Measurements from ENCODE around the gene SUV39H2. TPM values are rescaled to one million over a fixed set of nuclear protein-coding genes. Genes with fewer than 3 reads are reported as not detected.

Gene SUV39H2
- total and polyA plus RNA-seq, 10 of the 15 experiments (the other 5 are each of a cell fraction or from before 2014, with no cell fraction given): 24.3 to 41.1 (median 30.0) TPM

DNA sequence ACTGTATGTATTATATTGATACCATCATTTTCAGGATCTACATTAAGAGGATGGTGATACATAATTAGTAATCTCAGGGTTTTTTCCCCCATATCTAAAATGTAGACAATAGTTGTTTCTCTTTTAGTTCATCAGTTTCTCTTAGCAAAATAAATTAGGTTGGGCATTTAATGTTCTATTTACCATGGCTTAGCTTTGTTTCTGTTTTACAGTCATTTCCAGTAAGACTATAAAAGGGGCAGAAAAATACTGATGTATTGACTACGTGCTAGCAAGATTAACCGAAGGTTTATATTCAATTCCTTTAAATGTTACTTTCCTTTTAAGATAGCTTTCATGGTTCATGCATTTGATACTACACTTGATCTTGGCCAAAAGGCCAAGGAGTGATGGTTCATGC is 26.2 kb downstream of the SUV39H2 start (continued):
- TF ChIP-seq ZNF592 (IDR thresholded peaks at IDR 0.05): no peak
- TF ChIP-seq SIX5 (IDR thresholded peaks at IDR 0.05; ENCODE audit: low read depth, low read length, severe bottlenecking): no peak
- no peak for TF ChIP-seq CHD4 (IDR thresholded peaks at IDR 0.05)
- TF ChIP-seq, protein P1, sequence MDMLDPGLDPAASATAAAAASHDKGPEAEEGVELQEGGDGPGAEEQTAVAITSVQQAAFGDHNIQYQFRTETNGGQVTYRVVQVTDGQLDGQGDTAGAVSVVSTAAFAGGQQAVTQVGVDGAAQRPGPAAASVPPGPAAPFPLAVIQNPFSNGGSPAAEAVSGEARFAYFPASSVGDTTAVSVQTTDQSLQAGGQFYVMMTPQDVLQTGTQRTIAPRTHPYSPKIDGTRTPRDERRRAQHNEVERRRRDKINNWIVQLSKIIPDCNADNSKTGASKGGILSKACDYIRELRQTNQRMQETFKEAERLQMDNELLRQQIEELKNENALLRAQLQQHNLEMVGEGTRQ (IDR thresholded peaks at IDR 0.05; ENCODE audit: borderline replicate concordance, low read depth, low read length): no peak
- TF ChIP-seq POLR2AphosphoS2 (IDR thresholded peaks at IDR 0.05; ENCODE audit: low read depth, low read length): no peak
- TF ChIP-seq JUND (IDR thresholded peaks at IDR 0.05; ENCODE audit: low read depth, low read length): no peak

- ATAC-seq: no peak
- BruUV-seq (replicated peaks): no TSS peak
These were observed 27.2 kb downstream of the SUV39H2 start for GRCh38 chr10:14905890-14906289.

More at GRCh38 chr10:14905890-14906289, 27.2 kb downstream of the SUV39H2 start:
- Histone ChIP-seq H3K27me3 (replicated peaks in 1 of 2; ENCODE audit: control insufficient read depth in 2 of 2, insufficient read depth in 2 of 2, low read length in 1 of 2) (no peaks in the 10 kb centered on the region), H3K27ac (ENCODE audit: control insufficient read depth, insufficient read depth) (no peak overlapping the region), H3K9ac (ENCODE audit: control insufficient read depth, insufficient read depth, low read length) (no peak overlapping the region), H3K4me1 (ENCODE audit: control insufficient read depth, insufficient read depth, low read length) (no peaks in the 10 kb centered on the region), H3K4me3 (no peak overlapping the region), H2AFZ (ENCODE audit: control insufficient read depth, low read depth, low read length) (no peak overlapping the region), H3K79me2 (ENCODE audit: control insufficient read depth, insufficient read depth, low read length) (no peaks in the 10 kb centered on the region), H3K36me3 (ENCODE audit: control insufficient read depth in 2 of 2, insufficient read depth in 2 of 2, low read length in 1 of 2) (peaks cover 13 to 36% of the 10 kb centered on the region in 2 experiments), H3K9me3 (replicated peaks; ENCODE audit: control insufficient read depth, insufficient read depth, low read length) (no peaks in the 10 kb centered on the region; the same call in 2 of the 3 replicates), H4K20me1 (ENCODE audit: control insufficient read depth, insufficient read depth) (no peaks in the 10 kb centered on the region), H3K4me2 (ENCODE audit: control insufficient read depth, insufficient read depth) (no peak overlapping the region)
- in situ Hi-C loops (cut with MboI): no loop called here
- SMC1A ChIA-PET (ENCODE audit: uncharacterized antibody, unreplicated experiment): interaction anchor here (0.7 to 1.7 kb wide), 4 partner anchors 16 to 55 kb away, joined by 3 to 6 read pairs (median 3); no protein-coding TSS in a partner anchor
- FAIRE-seq (no peak), DNase-seq (ENCODE audit: low read depth, low spot score) (no peak)
- WGBS (ENCODE audit: insufficient coverage, insufficient replicate concordance, low lambda C conversion rate, missing lambda C conversion rate): 96% methylated on average over 2 of the region's 2 CpGs
- TF ChIP-seq TAF1 (IDR thresholded peaks at IDR 0.05; ENCODE audit: borderline replicate concordance, low read depth, low read length) (no peak), ZNF207 (IDR thresholded peaks at IDR 0.05; ENCODE audit: borderline replicate concordance) (no peak), YY1 (IDR thresholded peaks at IDR 0.05; ENCODE audit: low read depth, low read length) (no peak), RFX5 (IDR thresholded peaks at IDR 0.05; ENCODE audit: low read depth, low read length) (no peak), MYC (IDR thresholded peaks at IDR 0.05; ENCODE audit: insufficient read depth, insufficient read length, insufficient replicate concordance, low read length, severe bottlenecking) (no peak), PAX8 (IDR thresholded peaks at IDR 0.05) (no peak), SMAD5 (IDR thresholded peaks at IDR 0.05; ENCODE audit: low read depth) (no peak), KAT2A (conservative IDR thresholded peaks at IDR 0.05; ENCODE audit: control insufficient read depth, low read depth, low read length) (no peak)
- RAD21 ChIA-PET (ENCODE audit: unreplicated experiment): no interaction called here
- CTCF ChIA-PET: interaction anchor here (1.4 to 5.2 kb wide), 5 partner anchors 16 to 46 kb away, joined by 4 to 31 read pairs (median 6); no protein-coding TSS in a partner anchor
- POLR2A ChIA-PET: no interaction called here
- intact Hi-C loops (cut with micrococcal nuclease; ENCODE audit: unreplicated experiment): no loop called here

Measured in GM12878 (cell line).